T-helper 1 cell (primary cell): ENCODE results near the gene GRAMD1A.
"Not testable (repeated sequence)": the region's sequence is repeated elsewhere in the genome, so short reads cannot be mapped to it uniquely, and the experiment has no call there.

Experiments
- DNase-seq, 5 donors: peaks; one replicate each; pipeline ENCODE4 v3.0.0-alpha.2; 2012 to 2020

Gene GRAMD1A

GRCh38 chr19:34979819-34980640 is 20.1 kb upstream of the GRAMD1A start:
- no peak for DNase-seq

- DNase-seq: no peak
Measured at GRCh38 chr19:34982275-34982674, 17.8 kb upstream of the GRAMD1A start.

GRCh38 chr19:34983786-34984185 is 16.3 kb upstream of the GRAMD1A start:
- no peak for DNase-seq

- DNase-seq: no peak
Measured at GRCh38 chr19:34984287-34984686, 15.8 kb upstream of the GRAMD1A start.

GRCh38 chr19:34985249-34986022 is 14.7 kb upstream of the GRAMD1A start:
- peak in 1 of 5 donors; percentile 49 for DNase-seq

GRCh38 chr19:34988119-34988518 is 12.0 kb upstream of the GRAMD1A start:
- DNase-seq: no peak

GRCh38 chr19:34989298-34989697 is 10.8 kb upstream of the GRAMD1A start:
- DNase-seq: no peak

- no peak for DNase-seq
Measured at GRCh38 chr19:34990578-34991192, 9.4 kb upstream of the GRAMD1A start.

- no peak for DNase-seq
Measured at GRCh38 chr19:34991542-34992333, 8.4 kb upstream of the GRAMD1A start.

GRCh38 chr19:34992582-34992981 is 7.5 kb upstream of the GRAMD1A start:
- DNase-seq: not testable (repeated sequence)

- no peak for DNase-seq
Measured at GRCh38 chr19:34994286-34994642, 5.9 kb upstream of the GRAMD1A start.

- no peak for DNase-seq
Measured at GRCh38 chr19:34994643-34995541, 5.2 kb upstream of the GRAMD1A start.

- DNase-seq: no peak
Measured at GRCh38 chr19:34995551-34995950, 4.6 kb upstream of the GRAMD1A start.

- no peak for DNase-seq
Measured at GRCh38 chr19:34997071-34997617, 3.0 kb upstream of the GRAMD1A start.

- not testable (repeated sequence) for DNase-seq
Measured at GRCh38 chr19:34998224-34998623, 1.9 kb upstream of the GRAMD1A start.

- no peak for DNase-seq
Measured at GRCh38 chr19:34998777-34999497, 1.2 kb upstream of the GRAMD1A start.

GRCh38 chr19:35000338-35000646 is 169 bp downstream of the GRAMD1A start:
- DNase-seq: no peak

GRCh38 chr19:35000647-35001501 is 751 bp downstream of the GRAMD1A start:
- DNase-seq: peak in 3 of 5 donors; percentile 41 to 73 (median 54)

GRCh38 chr19:35002037-35002535 is 2.0 kb downstream of the GRAMD1A start:
- DNase-seq: no peak
